H9 (cell line): Measurements from ENCODE around the gene ETV2. TPM values are rescaled to one million over a fixed set of nuclear protein-coding genes. Genes with fewer than 3 reads are reported as not detected.

Source experiments
- DNase-seq: peaks from one replicate; pipeline ENCODE4 v3.0.0-alpha.2; 2017
- H2AFZ ChIP-seq: one replicate; pipeline ENCODE4 v1.6.1; 2013; ENCODE audit warnings: mild to moderate bottlenecking, low read length, control low read depth, moderate library complexity
- H2AK5ac ChIP-seq: 2 replicates; pipeline ENCODE4 v1.6.1; 2013; ENCODE audit warnings: low read length, control low read depth, mixed read lengths; ENCODE audit not compliant: insufficient read length
- H2BK120ac ChIP-seq: one replicate; pipeline ENCODE4 v1.6.1; 2013; ENCODE audit warnings: low read depth, mild to moderate bottlenecking, low read length, control low read depth, inconsistent platforms; ENCODE audit not compliant: poor library complexity, severe bottlenecking
- H2BK12ac ChIP-seq: 2 replicates; pipeline ENCODE4 v1.6.1; 2013; ENCODE audit warnings: low read length, control low read depth, mixed read lengths, low read depth; ENCODE audit not compliant: insufficient read length
- H2BK15ac ChIP-seq: 2 replicates; pipeline ENCODE4 v1.6.1; 2013; ENCODE audit warnings: low read depth, low read length, control low read depth
- H2BK20ac ChIP-seq: one replicate; pipeline ENCODE4 v1.6.1; 2013; ENCODE audit warnings: low read depth, mild to moderate bottlenecking, low read length, control low read depth, inconsistent platforms; ENCODE audit not compliant: poor library complexity, severe bottlenecking
- H2BK5ac ChIP-seq: 2 replicates; pipeline ENCODE4 v1.6.1; 2013; ENCODE audit warnings: low read length, control low read depth, mixed read lengths; ENCODE audit not compliant: insufficient read length
- H3K14ac ChIP-seq: 2 replicates; pipeline ENCODE4 v1.6.1; 2013; ENCODE audit warnings: low read length, control low read depth; ENCODE audit not compliant: insufficient read depth
- H3K18ac ChIP-seq: 2 replicates; pipeline ENCODE4 v1.6.1; 2013; ENCODE audit warnings: low read depth, mild to moderate bottlenecking, mixed read lengths, low read length, control low read depth; ENCODE audit not compliant: insufficient read length
- H3K23ac ChIP-seq: 2 replicates; pipeline ENCODE4 v1.6.1; 2013; ENCODE audit warnings: low read length, control low read depth, mixed read lengths, low read depth; ENCODE audit not compliant: insufficient read length
- H3K23me2 ChIP-seq: 2 replicates; pipeline ENCODE4 v1.6.1; 2013; ENCODE audit warnings: low read depth, mild to moderate bottlenecking, mixed read lengths, low read length, control low read depth; ENCODE audit not compliant: insufficient read length, poor library complexity, severe bottlenecking
- H3K27ac ChIP-seq: 2 replicates; pipeline ENCODE4 v1.5.1; 2013; ENCODE audit warnings: low read length, control low read depth, mixed read lengths, low read depth; ENCODE audit not compliant: insufficient read length
- H3K27me3 ChIP-seq: 2 replicates; pipeline ENCODE4 v1.6.1; 2013; ENCODE audit warnings: low read length, control low read depth, inconsistent platforms; ENCODE audit not compliant: insufficient read depth
- H3K4ac ChIP-seq: 2 replicates; pipeline ENCODE4 v1.6.1; 2013; ENCODE audit warnings: low read depth, mild to moderate bottlenecking, control low read depth, inconsistent platforms, low read length, moderate library complexity
- H3K4me1 ChIP-seq: 2 replicates; pipeline ENCODE4 v1.6.1; 2013; ENCODE audit warnings: low read length, control low read depth, inconsistent platforms; ENCODE audit not compliant: insufficient read depth
- H3K4me2 ChIP-seq: 2 replicates; pipeline ENCODE4 v1.6.1; 2013; ENCODE audit warnings: low read length, control low read depth, mixed read lengths; ENCODE audit not compliant: insufficient read length, insufficient read depth
- H3K56ac ChIP-seq: 2 replicates; pipeline ENCODE4 v1.6.1; 2013; ENCODE audit warnings: low read depth, mild to moderate bottlenecking, mixed read lengths, low read length, control low read depth; ENCODE audit not compliant: insufficient read length
- H3K79me1 ChIP-seq: 2 replicates; pipeline ENCODE4 v1.6.1; 2013; ENCODE audit warnings: low read depth, mild to moderate bottlenecking, moderate library complexity, low read length, control low read depth, inconsistent platforms; ENCODE audit not compliant: insufficient read depth, poor library complexity, severe bottlenecking
- H3K79me2 ChIP-seq: 2 replicates; pipeline ENCODE4 v1.6.1; 2013; ENCODE audit warnings: low read length, control low read depth, inconsistent platforms; ENCODE audit not compliant: insufficient read depth
- H3K9ac ChIP-seq: 2 replicates; pipeline ENCODE4 v1.6.1; 2013; ENCODE audit warnings: low read length, control low read depth, mixed read lengths; ENCODE audit not compliant: insufficient read length; ENCODE audit errors: extremely low read depth
- H3K9me3 ChIP-seq: one replicate; pipeline ENCODE4 v1.6.1; 2013; ENCODE audit warnings: low read depth, low read length, inconsistent platforms; ENCODE audit not compliant: control insufficient read depth
- H3T11ph ChIP-seq: one replicate; pipeline ENCODE4 v1.6.1; 2013; ENCODE audit warnings: mild to moderate bottlenecking, low read length, control low read depth, inconsistent platforms
- H4K20me1 ChIP-seq: one replicate; pipeline ENCODE4 v1.6.1; 2013; ENCODE audit not compliant: control insufficient read depth, insufficient read length, insufficient read depth
- H4K5ac ChIP-seq: 2 replicates; pipeline ENCODE4 v1.6.1; 2013; ENCODE audit warnings: low read depth, mild to moderate bottlenecking, mixed read lengths, low read length, control low read depth; ENCODE audit not compliant: insufficient read length
- H4K8ac ChIP-seq: replicated peaks from 2 replicates; pipeline ENCODE4 v1.6.1; 2013; ENCODE audit warnings: low read length, control low read depth, mixed read lengths, low read depth; ENCODE audit not compliant: insufficient read length
- H4K91ac ChIP-seq: 2 replicates; pipeline ENCODE4 v1.6.1; 2013; ENCODE audit warnings: low read depth, mild to moderate bottlenecking, moderate library complexity, mixed read lengths, low read length, control low read depth; ENCODE audit not compliant: insufficient read length
- H3K27ac Mint-ChIP-seq, 3 experiments: 2 replicates in 2 of 3; 3 replicates in 1 of 3; pipeline ENCODE4 v1.8.0; 2020 to 2021; ENCODE audit warnings: mixed read lengths in 3 of 3, mild to moderate bottlenecking in 1 of 3, moderate library complexity in 1 of 3
- H3K27me3 Mint-ChIP-seq: 2 replicates; pipeline ENCODE4 v1.8.0; 2021; ENCODE audit warnings: low read depth, mild to moderate bottlenecking, moderate library complexity, mixed read lengths
- H3K36me3 Mint-ChIP-seq, 3 experiments: 2 replicates in 2 of 3; 3 replicates in 1 of 3; pipeline ENCODE4 v1.8.0; 2020 to 2021; ENCODE audit warnings: low read depth in 3 of 3, mixed read lengths in 3 of 3; ENCODE audit not compliant: insufficient read depth in 1 of 3
- H3K4me1 Mint-ChIP-seq, 2 experiments: 2 replicates each; pipeline ENCODE4 v1.8.0; 2020; ENCODE audit warnings: mixed read lengths in 2 of 2
- H3K4me3 Mint-ChIP-seq, 2 experiments: 2 replicates in 1 of 2; 3 replicates in 1 of 2; pipeline ENCODE4 v1.8.0; 2020 to 2021; ENCODE audit warnings: mild to moderate bottlenecking in 2 of 2, mixed read lengths in 2 of 2, moderate library complexity in 1 of 2
- H3K9me3 Mint-ChIP-seq, 2 experiments: 2 replicates in 1 of 2; 3 replicates in 1 of 2; pipeline ENCODE4 v1.8.0; 2020; ENCODE audit warnings: mild to moderate bottlenecking in 2 of 2, mixed read lengths in 2 of 2, moderate library complexity in 1 of 2
- WGBS: extraction: QIAGEN DNeasy Blood & Tissue Kit; methylation state at CpG from one replicate; pipeline ENCODE4 v1.1.7; 2013; ENCODE audit warnings: missing lambda C conversion rate, low lambda C conversion rate, mixed read lengths; ENCODE audit not compliant: insufficient read length; ENCODE audit errors: extremely low coverage; 5-methylcytosine and 5-hydroxymethylcytosine counted together
- total RNA-seq: library from RNA; stranded (reverse); gene quantifications from 2 replicates; pipeline ENCODE4 v1.2.1, GENCODE V29; 2021
- TF ChIP-seq, protein P1 (sequence below): fragments of 200-600 bp; sonication (generic); conservative IDR thresholded peaks from 3 replicates; pipeline ENCODE4 v1.8.0; 2021; ENCODE audit warnings: antibody characterized with exemption, mild to moderate bottlenecking

The ETV2 gene
- total RNA-seq, 1 experiment from 2014 or later, result 1.9 TPM

GRCh38 chr19:35643255-35644205 lies 2.0 kb downstream of the ETV2 start:
- Histone ChIP-seq H3K18ac (peak overlapping the region; percentile 92), H3K56ac (no peak overlapping the region), H3K4me2 (peak overlapping the region; percentile 82), H2BK15ac (no peak overlapping the region), H2AFZ (no peak overlapping the region), H3K27ac (no peak overlapping the region), H2BK5ac (no peak overlapping the region), H3K79me1 (no peaks in the 10 kb centered on the region), H3K23ac (no peak overlapping the region), H2BK12ac (no peak overlapping the region), H3K14ac (peak overlapping the region; percentile 92; the same call in 1 of the 2 replicates), H3K23me2 (peaks cover 15% of the 10 kb centered on the region), H2AK5ac (no peak overlapping the region), H3K79me2 (no peaks in the 10 kb centered on the region; the same call in 1 of the 2 replicates), H2BK120ac (no peak overlapping the region), H4K20me1 (no peaks in the 10 kb centered on the region), H3K9ac (peak overlapping the region; percentile 16), H4K91ac (no peak overlapping the region), H4K8ac (no peak overlapping the region), H3K27me3 (no peaks in the 10 kb centered on the region; the same call in 1 of the 2 replicates), H3K4me1 (peaks cover 10% of the 10 kb centered on the region; the same call in 1 of the 2 replicates), H3K9me3 (no peaks in the 10 kb centered on the region), H3K4ac (no peak overlapping the region), H2BK20ac (no peak overlapping the region), H4K5ac (no peak overlapping the region), H3T11ph (no peak overlapping the region)
- H3K4me1 Mint-ChIP-seq, result peaks cover 34 to 42% of the 10 kb centered on the region in 2 experiments
- no peaks in the 10 kb centered on the region for H3K36me3 Mint-ChIP-seq
- no CpG with 5 or more reads among the region's 69 CpGs for WGBS
- H3K4me3 Mint-ChIP-seq, result peak overlapping the region; percentile 66 to 91
- H3K27ac Mint-ChIP-seq, result no peak overlapping the region
- no peaks in the 10 kb centered on the region; a peak in 2 of 5 replicates for H3K9me3 Mint-ChIP-seq
- TF ChIP-seq, protein P1, sequence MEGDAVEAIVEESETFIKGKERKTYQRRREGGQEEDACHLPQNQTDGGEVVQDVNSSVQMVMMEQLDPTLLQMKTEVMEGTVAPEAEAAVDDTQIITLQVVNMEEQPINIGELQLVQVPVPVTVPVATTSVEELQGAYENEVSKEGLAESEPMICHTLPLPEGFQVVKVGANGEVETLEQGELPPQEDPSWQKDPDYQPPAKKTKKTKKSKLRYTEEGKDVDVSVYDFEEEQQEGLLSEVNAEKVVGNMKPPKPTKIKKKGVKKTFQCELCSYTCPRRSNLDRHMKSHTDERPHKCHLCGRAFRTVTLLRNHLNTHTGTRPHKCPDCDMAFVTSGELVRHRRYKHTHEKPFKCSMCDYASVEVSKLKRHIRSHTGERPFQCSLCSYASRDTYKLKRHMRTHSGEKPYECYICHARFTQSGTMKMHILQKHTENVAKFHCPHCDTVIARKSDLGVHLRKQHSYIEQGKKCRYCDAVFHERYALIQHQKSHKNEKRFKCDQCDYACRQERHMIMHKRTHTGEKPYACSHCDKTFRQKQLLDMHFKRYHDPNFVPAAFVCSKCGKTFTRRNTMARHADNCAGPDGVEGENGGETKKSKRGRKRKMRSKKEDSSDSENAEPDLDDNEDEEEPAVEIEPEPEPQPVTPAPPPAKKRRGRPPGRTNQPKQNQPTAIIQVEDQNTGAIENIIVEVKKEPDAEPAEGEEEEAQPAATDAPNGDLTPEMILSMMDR, result no peak
- H3K27me3 Mint-ChIP-seq, result peaks cover 24% of the 10 kb centered on the region
- DNase-seq, result peak; percentile 94
